ENCODE measurements around the gene KLHL41. TPM values are rescaled to one million over a fixed set of nuclear protein-coding genes. Genes with fewer than 3 reads are reported as not detected.

KLHL41 gene
- total RNA-seq, 1 donor from 2014 or later = not detected

GRCh38 chr2:169462896-169463695 is 46.4 kb upstream of the KLHL41 start:
- Histone ChIP-seq H3K4me1 (ENCODE audit: insufficient read depth, low read length) (peaks cover 6% of the 10 kb centered on the region), H3K9ac (ENCODE audit: low read length) (no peak overlapping the region), H3K36me3 (ENCODE audit: insufficient read depth, low read length) (no peaks in the 10 kb centered on the region), H3K79me2 (ENCODE audit: insufficient read depth, low read length) (no peaks in the 10 kb centered on the region), H3K4me3 (ENCODE audit: insufficient read depth, low read depth, low read length) (no peak overlapping the region), H4K20me1 (ENCODE audit: insufficient read depth, low read length) (no peaks in the 10 kb centered on the region), H3K9me3 (ENCODE audit: insufficient read depth, low read depth, low read length) (no peaks in the 10 kb centered on the region), H2AFZ (ENCODE audit: low read depth, low read length) (no peak overlapping the region), H3K27ac (ENCODE audit: low read depth, low read length) (peak overlapping the region; percentile 28), H3K4me2 (ENCODE audit: low read length) (peak overlapping the region; percentile 66), H3K27me3 (ENCODE audit: insufficient read depth, low read length) (no peaks in the 10 kb centered on the region)
- Mint-ChIP-seq H3K27ac (ENCODE audit: unreplicated experiment) (no peak overlapping the region), H3K4me1 (ENCODE audit: low read depth, unreplicated experiment) (peaks cover 2% of the 10 kb centered on the region), H3K36me3 (ENCODE audit: low read depth, unreplicated experiment) (no peaks in the 10 kb centered on the region), H3K27me3 (ENCODE audit: low read depth, unreplicated experiment) (no peaks in the 10 kb centered on the region), H3K4me3 (ENCODE audit: unreplicated experiment) (no peak overlapping the region), H3K9me3 (ENCODE audit: unreplicated experiment) (no peaks in the 10 kb centered on the region)
- DNase-seq (ENCODE audit: low read depth) = peak; percentile 89
- FAIRE-seq = peak; percentile 87
- TF ChIP-seq, protein P1, sequence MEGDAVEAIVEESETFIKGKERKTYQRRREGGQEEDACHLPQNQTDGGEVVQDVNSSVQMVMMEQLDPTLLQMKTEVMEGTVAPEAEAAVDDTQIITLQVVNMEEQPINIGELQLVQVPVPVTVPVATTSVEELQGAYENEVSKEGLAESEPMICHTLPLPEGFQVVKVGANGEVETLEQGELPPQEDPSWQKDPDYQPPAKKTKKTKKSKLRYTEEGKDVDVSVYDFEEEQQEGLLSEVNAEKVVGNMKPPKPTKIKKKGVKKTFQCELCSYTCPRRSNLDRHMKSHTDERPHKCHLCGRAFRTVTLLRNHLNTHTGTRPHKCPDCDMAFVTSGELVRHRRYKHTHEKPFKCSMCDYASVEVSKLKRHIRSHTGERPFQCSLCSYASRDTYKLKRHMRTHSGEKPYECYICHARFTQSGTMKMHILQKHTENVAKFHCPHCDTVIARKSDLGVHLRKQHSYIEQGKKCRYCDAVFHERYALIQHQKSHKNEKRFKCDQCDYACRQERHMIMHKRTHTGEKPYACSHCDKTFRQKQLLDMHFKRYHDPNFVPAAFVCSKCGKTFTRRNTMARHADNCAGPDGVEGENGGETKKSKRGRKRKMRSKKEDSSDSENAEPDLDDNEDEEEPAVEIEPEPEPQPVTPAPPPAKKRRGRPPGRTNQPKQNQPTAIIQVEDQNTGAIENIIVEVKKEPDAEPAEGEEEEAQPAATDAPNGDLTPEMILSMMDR (IDR thresholded peaks at IDR 0.05; ENCODE audit: insufficient read depth, low read depth, low read length) = no peak
- TF ChIP-seq EZH2 (IDR thresholded peaks at IDR 0.05; ENCODE audit: insufficient read depth, low read length) = no peak

DNA sequence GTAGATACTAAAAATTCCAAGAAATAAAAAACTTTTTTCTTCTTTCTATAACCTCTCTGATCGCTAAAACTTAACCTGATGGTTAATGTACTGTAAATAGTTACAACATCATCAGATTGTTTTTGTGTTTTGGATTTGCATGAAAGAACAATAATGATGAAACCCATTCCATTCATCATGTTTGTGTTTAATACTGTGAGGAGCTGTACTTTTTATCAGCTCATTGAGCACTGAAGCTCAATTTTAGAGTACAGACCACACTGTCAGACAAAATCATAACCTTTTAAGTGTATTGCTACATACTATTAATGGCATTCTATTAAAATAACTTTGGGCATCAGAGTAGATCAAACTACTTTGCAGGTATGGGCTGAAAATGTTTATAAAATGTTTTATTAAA is 45.0 kb upstream of the KLHL41 start:
- FAIRE-seq = no peak
- Histone ChIP-seq H4K20me1 (ENCODE audit: insufficient read depth, low read length) (no peaks in the 10 kb centered on the region), H3K27me3 (ENCODE audit: insufficient read depth, low read length) (no peaks in the 10 kb centered on the region), H3K9me3 (ENCODE audit: insufficient read depth, low read depth, low read length) (no peaks in the 10 kb centered on the region), H3K36me3 (ENCODE audit: insufficient read depth, low read length) (no peaks in the 10 kb centered on the region), H3K79me2 (ENCODE audit: insufficient read depth, low read length) (no peaks in the 10 kb centered on the region), H3K4me1 (ENCODE audit: insufficient read depth, low read length) (peaks cover 6% of the 10 kb centered on the region), H2AFZ (ENCODE audit: low read depth, low read length) (no peak overlapping the region), H3K9ac (ENCODE audit: low read length) (no peak overlapping the region), H3K4me3 (ENCODE audit: insufficient read depth, low read depth, low read length) (no peak overlapping the region), H3K27ac (ENCODE audit: low read depth, low read length) (no peak overlapping the region), H3K4me2 (ENCODE audit: low read length) (no peak overlapping the region)
- Mint-ChIP-seq H3K4me1 (ENCODE audit: low read depth, unreplicated experiment) (peaks cover 2% of the 10 kb centered on the region), H3K36me3 (ENCODE audit: low read depth, unreplicated experiment) (no peaks in the 10 kb centered on the region), H3K9me3 (ENCODE audit: unreplicated experiment) (no peaks in the 10 kb centered on the region), H3K27me3 (ENCODE audit: low read depth, unreplicated experiment) (no peaks in the 10 kb centered on the region), H3K27ac (ENCODE audit: unreplicated experiment) (no peak overlapping the region), H3K4me3 (ENCODE audit: unreplicated experiment) (no peak overlapping the region)
- no peak for DNase-seq (ENCODE audit: low read depth)
- TF ChIP-seq, protein P1 (IDR thresholded peaks at IDR 0.05; ENCODE audit: insufficient read depth, low read depth, low read length) = no peak
- TF ChIP-seq EZH2 (IDR thresholded peaks at IDR 0.05; ENCODE audit: insufficient read depth, low read length) = no peak

- Mint-ChIP-seq H3K4me3 (ENCODE audit: unreplicated experiment) (no peak overlapping the region), H3K4me1 (ENCODE audit: low read depth, unreplicated experiment) (peaks cover 2% of the 10 kb centered on the region), H3K27me3 (ENCODE audit: low read depth, unreplicated experiment) (no peaks in the 10 kb centered on the region), H3K27ac (ENCODE audit: unreplicated experiment) (no peak overlapping the region), H3K9me3 (ENCODE audit: unreplicated experiment) (no peaks in the 10 kb centered on the region), H3K36me3 (ENCODE audit: low read depth, unreplicated experiment) (no peaks in the 10 kb centered on the region)
- Histone ChIP-seq H3K79me2 (ENCODE audit: insufficient read depth, low read length) (no peaks in the 10 kb centered on the region), H3K27ac (ENCODE audit: low read depth, low read length) (no peak overlapping the region), H3K9ac (ENCODE audit: low read length) (no peak overlapping the region), H2AFZ (ENCODE audit: low read depth, low read length) (no peak overlapping the region), H3K27me3 (ENCODE audit: insufficient read depth, low read length) (no peaks in the 10 kb centered on the region), H3K9me3 (ENCODE audit: insufficient read depth, low read depth, low read length) (no peaks in the 10 kb centered on the region), H3K4me2 (ENCODE audit: low read length) (no peak overlapping the region), H4K20me1 (ENCODE audit: insufficient read depth, low read length) (no peaks in the 10 kb centered on the region), H3K36me3 (ENCODE audit: insufficient read depth, low read length) (no peaks in the 10 kb centered on the region), H3K4me3 (ENCODE audit: insufficient read depth, low read depth, low read length) (no peak overlapping the region), H3K4me1 (ENCODE audit: insufficient read depth, low read length) (peaks cover 6% of the 10 kb centered on the region)
- no peak for DNase-seq (ENCODE audit: low read depth)
- TF ChIP-seq EZH2 (IDR thresholded peaks at IDR 0.05; ENCODE audit: insufficient read depth, low read length) = no peak
- TF ChIP-seq, protein P1 (IDR thresholded peaks at IDR 0.05; ENCODE audit: insufficient read depth, low read depth, low read length) = no peak
- no peak for FAIRE-seq
These were observed 44.6 kb upstream of the KLHL41 start for GRCh38 chr2:169464882-169465281.

Measured in astrocyte (in vitro differentiated cells and primary cell).